Measurements from ENCODE around the gene TBXAS1.

TBXAS1 gene

DNA sequence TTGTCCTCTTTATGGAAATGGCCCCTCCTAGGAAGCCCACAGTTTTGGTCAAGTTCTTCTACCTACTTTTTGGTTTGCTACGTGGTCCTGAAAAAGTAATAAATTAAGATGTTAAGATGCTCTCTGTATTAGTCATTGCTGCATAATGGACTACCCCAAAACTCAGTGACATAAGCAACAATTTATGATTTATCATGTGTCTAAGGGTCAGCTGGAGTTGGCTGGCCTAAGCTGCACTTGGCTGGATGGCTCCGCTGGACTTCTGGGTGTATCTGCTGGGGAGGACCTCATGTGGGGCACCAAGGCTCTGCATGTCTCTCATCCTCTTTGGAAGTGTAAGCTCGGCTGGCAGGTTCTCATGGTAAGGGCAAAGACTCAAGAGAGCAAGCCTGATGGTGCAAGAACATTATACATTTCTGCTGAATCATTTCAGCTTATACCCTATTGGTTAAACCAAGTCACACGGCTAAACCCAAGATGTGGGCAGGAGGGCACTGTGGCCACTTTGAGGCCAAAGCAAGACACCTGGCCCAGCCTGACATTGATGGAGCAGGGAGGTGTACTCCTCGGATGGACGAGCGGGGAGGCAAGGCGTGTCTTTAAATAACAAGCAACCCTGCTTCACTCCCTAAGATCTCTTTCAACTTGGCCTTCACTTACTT is 47.7 kb downstream of the TBXAS1 start:
- Histone ChIP-seq H3K9ac (ENCODE audit: insufficient read length) (no peak overlapping the region), H3K27ac (no peak overlapping the region), H3K4me3 (no peak overlapping the region), H3K9me3 (ENCODE audit: low read depth, low read length) (no peaks in the 10 kb centered on the region), H3K36me3 (ENCODE audit: insufficient read depth, low read length) (no peaks in the 10 kb centered on the region)
- DNase-seq (ENCODE audit: low read depth, low spot score) = no peak
- no peak for TF ChIP-seq POLR2AphosphoS5 (IDR thresholded peaks at IDR 0.05; ENCODE audit: borderline replicate concordance, low read depth, low read length)

DNA sequence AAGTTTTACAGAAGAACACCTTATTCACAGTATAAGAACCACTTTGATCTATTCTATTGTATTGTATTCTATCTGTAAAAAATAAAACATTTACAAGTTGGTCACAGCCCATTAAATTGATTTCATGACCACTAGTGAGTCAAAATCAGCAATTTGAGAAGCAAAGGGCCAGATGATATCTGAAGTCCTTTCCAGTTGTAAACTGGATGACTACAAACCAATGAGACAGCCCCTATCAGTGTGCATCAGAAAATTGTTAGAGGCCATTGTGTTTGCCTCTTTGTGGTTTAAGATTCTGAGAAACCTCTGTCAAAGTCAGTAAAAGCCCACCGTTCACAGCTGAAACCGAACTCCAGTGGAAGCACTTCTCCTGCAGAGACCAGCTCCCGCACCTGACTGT is 54.8 kb downstream of the TBXAS1 start:
- Histone ChIP-seq H3K27ac (no peak overlapping the region), H3K36me3 (ENCODE audit: insufficient read depth, low read length) (no peaks in the 10 kb centered on the region), H3K9me3 (ENCODE audit: low read depth, low read length) (no peaks in the 10 kb centered on the region), H3K4me3 (no peak overlapping the region), H3K9ac (ENCODE audit: insufficient read length) (no peak overlapping the region)
- no peak for TF ChIP-seq EZH2 (IDR thresholded peaks at IDR 0.05)
- no peak for TF ChIP-seq POLR2AphosphoS5 (IDR thresholded peaks at IDR 0.05; ENCODE audit: borderline replicate concordance, low read depth, low read length)
- TF ChIP-seq FOXP2 (optimal IDR thresholded peaks at IDR 0.05; ENCODE audit: control extremely low read depth, extremely low read length, insufficient read depth) = no peak
- no peak for DNase-seq (ENCODE audit: low read depth, low spot score)

DNA sequence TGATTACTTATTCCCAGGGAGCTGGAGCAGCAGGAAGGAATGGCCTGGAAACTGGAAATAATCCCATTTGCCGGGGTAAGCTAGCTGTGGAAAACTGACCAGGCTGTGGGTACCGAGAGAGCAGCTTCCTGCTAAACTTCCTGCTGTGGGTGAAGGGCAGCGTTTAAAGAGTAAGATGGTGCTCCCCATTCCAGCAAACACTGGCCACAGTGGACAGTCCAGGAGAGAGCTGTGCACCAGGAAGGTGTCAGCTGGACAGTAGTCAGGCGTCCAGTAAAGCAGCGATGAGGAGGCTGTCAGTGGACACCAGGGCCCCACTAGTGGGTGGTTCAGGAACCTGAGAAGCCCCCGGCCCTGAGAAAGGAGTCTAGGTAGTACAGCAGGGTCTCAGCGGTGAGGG is 55.4 kb downstream of the TBXAS1 start:
- Histone ChIP-seq H3K27ac (no peak overlapping the region), H3K36me3 (ENCODE audit: insufficient read depth, low read length) (no peaks in the 10 kb centered on the region), H3K9me3 (ENCODE audit: low read depth, low read length) (no peaks in the 10 kb centered on the region), H3K9ac (ENCODE audit: insufficient read length) (no peak overlapping the region), H3K4me3 (no peak overlapping the region)
- DNase-seq (ENCODE audit: low read depth, low spot score) = no peak
- TF ChIP-seq EZH2 (IDR thresholded peaks at IDR 0.05) = no peak
- no peak for TF ChIP-seq FOXP2 (optimal IDR thresholded peaks at IDR 0.05; ENCODE audit: control extremely low read depth, extremely low read length, insufficient read depth)
- TF ChIP-seq POLR2AphosphoS5 (IDR thresholded peaks at IDR 0.05; ENCODE audit: borderline replicate concordance, low read depth, low read length) = no peak

DNA sequence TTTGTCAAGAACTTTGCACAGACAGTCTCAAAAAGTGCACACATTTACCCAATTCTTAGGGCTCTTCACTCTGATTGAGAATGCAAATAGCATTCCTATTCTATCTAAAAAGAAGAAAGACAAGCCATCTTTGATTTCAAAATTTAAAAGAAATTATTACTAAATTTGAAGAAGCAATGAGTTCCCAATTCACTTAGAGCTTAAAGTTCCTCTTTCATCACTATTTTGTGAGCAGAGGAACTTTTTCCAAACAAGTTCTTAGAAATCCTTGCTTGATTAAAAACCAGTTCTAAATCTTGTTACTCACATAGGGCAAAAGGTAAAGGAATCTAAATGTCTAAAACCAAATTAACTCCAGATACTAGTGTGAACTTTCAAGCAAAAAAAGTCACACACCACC is 56.4 kb downstream of the TBXAS1 start:
- TF ChIP-seq EZH2 (IDR thresholded peaks at IDR 0.05) = no peak
- TF ChIP-seq POLR2AphosphoS5 (IDR thresholded peaks at IDR 0.05; ENCODE audit: borderline replicate concordance, low read depth, low read length) = no peak
- TF ChIP-seq FOXP2 (optimal IDR thresholded peaks at IDR 0.05; ENCODE audit: control extremely low read depth, extremely low read length, insufficient read depth) = no peak
- DNase-seq (ENCODE audit: low read depth, low spot score) = no peak
- Histone ChIP-seq H3K36me3 (ENCODE audit: insufficient read depth, low read length) (no peaks in the 10 kb centered on the region), H3K4me3 (no peak overlapping the region), H3K9ac (ENCODE audit: insufficient read length) (no peak overlapping the region), H3K9me3 (ENCODE audit: low read depth, low read length) (no peaks in the 10 kb centered on the region), H3K27ac (no peak overlapping the region)

DNA sequence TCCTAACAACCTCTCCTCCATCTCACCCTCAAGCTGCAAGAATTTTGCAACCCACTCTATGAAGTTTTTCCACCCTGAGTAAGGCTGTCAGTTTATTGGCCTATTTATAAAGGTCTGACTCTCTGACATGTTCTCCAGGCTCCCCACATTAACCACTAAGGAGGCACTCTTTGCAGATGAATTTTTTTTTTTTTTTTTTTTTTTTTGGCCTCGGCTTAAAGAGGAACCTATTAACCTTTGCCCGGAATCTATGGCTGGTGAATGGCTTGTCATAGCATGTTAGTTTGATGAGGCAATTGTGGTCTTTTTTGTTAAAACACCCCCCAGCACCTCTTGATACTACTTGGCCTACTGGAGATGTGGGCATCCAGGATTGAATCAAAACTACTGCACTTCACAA is 57.1 kb downstream of the TBXAS1 start:
- TF ChIP-seq EZH2 (IDR thresholded peaks at IDR 0.05) = no peak
- TF ChIP-seq POLR2AphosphoS5 (IDR thresholded peaks at IDR 0.05; ENCODE audit: borderline replicate concordance, low read depth, low read length) = no peak
- DNase-seq (ENCODE audit: low read depth, low spot score) = no peak
- H3K27ac ChIP-seq = no peak overlapping the region
- H3K4me3 ChIP-seq = no peak overlapping the region
- no peak overlapping the region for H3K9ac ChIP-seq (ENCODE audit: insufficient read length)
- no peaks in the 10 kb centered on the region for H3K36me3 ChIP-seq (ENCODE audit: insufficient read depth, low read length)
- H3K9me3 ChIP-seq (ENCODE audit: low read depth, low read length) = no peaks in the 10 kb centered on the region

DNA sequence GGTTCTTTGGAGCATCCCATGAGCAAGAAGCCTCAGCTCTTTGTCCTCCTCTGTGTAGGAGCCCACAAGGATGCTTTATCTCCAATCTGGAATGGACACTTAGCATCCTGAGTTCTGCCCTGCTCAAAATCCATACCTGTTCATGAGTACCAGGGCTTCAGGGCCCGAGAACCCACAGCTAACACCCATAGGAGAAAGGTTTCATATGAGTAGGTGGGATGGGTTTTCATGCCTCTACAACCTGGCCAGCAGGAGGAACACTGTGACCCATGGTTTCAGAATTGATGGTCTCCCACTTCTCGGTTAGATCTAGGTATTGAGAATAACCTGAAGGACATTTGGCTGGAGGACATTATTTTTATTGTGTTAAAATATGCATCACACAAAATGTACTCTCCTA is 57.8 kb downstream of the TBXAS1 start:
- no peaks in the 10 kb centered on the region for H3K9me3 ChIP-seq (ENCODE audit: low read depth, low read length)
- no peak for DNase-seq (ENCODE audit: low read depth, low spot score)
- TF ChIP-seq POLR2AphosphoS5 (IDR thresholded peaks at IDR 0.05; ENCODE audit: borderline replicate concordance, low read depth, low read length) = no peak
- no peak for TF ChIP-seq FOXP2 (optimal IDR thresholded peaks at IDR 0.05; ENCODE audit: control extremely low read depth, extremely low read length, insufficient read depth)
- TF ChIP-seq EZH2 (IDR thresholded peaks at IDR 0.05) = no peak
- H3K9ac ChIP-seq (ENCODE audit: insufficient read length) = no peak overlapping the region
- H3K36me3 ChIP-seq (ENCODE audit: insufficient read depth, low read length) = no peaks in the 10 kb centered on the region
- no peak overlapping the region for H3K4me3 ChIP-seq
- no peak overlapping the region for H3K27ac ChIP-seq

DNA sequence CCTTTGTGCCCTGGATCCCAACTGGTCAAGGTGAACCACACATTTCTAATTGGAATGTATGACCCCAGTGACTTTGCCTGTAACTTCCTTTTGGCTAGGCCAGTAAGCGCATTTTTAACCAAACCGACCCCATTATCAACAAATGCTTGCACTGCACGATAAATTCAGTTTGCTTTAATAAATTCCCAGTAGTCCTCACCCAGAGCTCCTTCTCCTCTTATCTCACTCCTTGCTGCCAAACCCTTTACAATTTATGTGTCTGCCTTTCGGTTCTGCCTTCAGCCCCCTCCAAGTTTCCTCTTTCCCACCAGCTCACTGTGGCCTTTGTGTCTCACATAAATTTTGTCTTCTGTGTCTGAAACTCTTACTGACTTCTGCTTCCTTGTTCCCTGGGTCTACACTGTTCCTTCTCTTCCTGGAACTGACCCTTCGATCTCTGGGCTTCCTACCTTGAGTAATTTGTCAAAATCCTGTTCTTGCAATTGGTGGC is 59.0 kb downstream of the TBXAS1 start:
- Histone ChIP-seq H3K36me3 (ENCODE audit: insufficient read depth, low read length) (no peaks in the 10 kb centered on the region), H3K9me3 (ENCODE audit: low read depth, low read length) (no peaks in the 10 kb centered on the region), H3K9ac (ENCODE audit: insufficient read length) (no peak overlapping the region), H3K4me3 (no peak overlapping the region), H3K27ac (no peak overlapping the region)
- DNase-seq (ENCODE audit: low read depth, low spot score) = no peak
- TF ChIP-seq EZH2 (IDR thresholded peaks at IDR 0.05) = no peak
- no peak for TF ChIP-seq POLR2AphosphoS5 (IDR thresholded peaks at IDR 0.05; ENCODE audit: borderline replicate concordance, low read depth, low read length)
- no peak for TF ChIP-seq FOXP2 (optimal IDR thresholded peaks at IDR 0.05; ENCODE audit: control extremely low read depth, extremely low read length, insufficient read depth)

DNA sequence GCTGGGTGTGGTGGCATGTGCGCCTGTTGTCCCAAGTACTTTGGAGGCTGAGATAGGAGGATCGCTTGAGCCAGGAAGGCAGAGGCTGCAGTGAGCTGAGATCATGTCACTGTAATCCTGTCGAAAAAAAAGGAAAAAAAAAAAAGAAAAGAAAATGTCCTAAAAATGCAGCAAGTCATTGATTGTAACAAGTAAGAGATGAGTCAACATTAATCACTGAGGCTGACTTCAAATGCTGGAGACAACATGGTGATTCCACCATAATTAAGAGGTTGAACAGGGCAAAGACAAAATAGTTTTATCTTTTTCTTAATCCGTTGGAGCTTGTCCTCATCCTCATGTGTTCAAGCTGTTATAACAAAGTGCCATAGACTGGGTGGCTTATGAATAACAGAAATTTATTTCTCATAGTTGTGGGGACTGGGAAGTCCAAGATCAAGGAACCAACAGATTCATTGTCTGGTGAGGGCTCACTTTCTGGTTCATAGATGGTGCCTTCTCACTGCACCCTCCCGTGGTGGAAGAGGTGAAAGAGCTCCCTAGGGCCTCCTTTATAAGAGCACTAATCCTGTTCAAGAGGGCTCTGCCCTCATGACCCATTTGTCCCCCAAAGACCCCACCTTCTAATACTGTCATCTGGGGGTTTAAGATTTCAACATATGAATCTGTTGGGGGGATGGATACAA is 60.3 kb downstream of the TBXAS1 start:
- DNase-seq (ENCODE audit: low read depth, low spot score) = no peak
- no peak overlapping the region for H3K27ac ChIP-seq

More for the DNA sequence above, 60.3 kb downstream of the TBXAS1 start:
- no peak overlapping the region for H3K4me3 ChIP-seq
- H3K9ac ChIP-seq (ENCODE audit: insufficient read length) = no peak overlapping the region
- TF ChIP-seq POLR2AphosphoS5 (IDR thresholded peaks at IDR 0.05; ENCODE audit: borderline replicate concordance, low read depth, low read length) (no peak), EZH2 (IDR thresholded peaks at IDR 0.05) (no peak), FOXP2 (optimal IDR thresholded peaks at IDR 0.05; ENCODE audit: control extremely low read depth, extremely low read length, insufficient read depth) (no peak)
- H3K9me3 ChIP-seq (ENCODE audit: low read depth, low read length) = no peaks in the 10 kb centered on the region
- no peaks in the 10 kb centered on the region for H3K36me3 ChIP-seq (ENCODE audit: insufficient read depth, low read length)

All from SK-N-MC (cell line).